Measurements from ENCODE around the gene KRT35.

- TF ChIP-seq POLR2A (IDR thresholded peaks at IDR 0.05; ENCODE audit: low read depth, low read length) (no peak), POLR2AphosphoS5 (IDR thresholded peaks at IDR 0.05; ENCODE audit: low read depth, low read length) (no peak)
These were observed 4.3 kb upstream of the KRT35 start for GRCh38 chr17:41484920-41485904.

Data from GM12892 (cell line).